HepG2 (cell line): ENCODE measurements around the gene SRSF1. TPM values are rescaled to one million over a fixed set of nuclear protein-coding genes. Genes with fewer than 3 reads are reported as not detected.

ENCODE experiments used
- ATF7-NPFF ChIP-seq: sonication (generic); formaldehyde crosslinking; IDR thresholded peaks from 2 replicates; pipeline ENCODE4 v1.8.1; 2023; ENCODE audit warnings: mild to moderate bottlenecking, low read depth, missing genetic modification reagents, moderate library complexity
- CEBPZ ChIP-seq: IDR thresholded peaks from 2 replicates; pipeline ENCODE4 v1.6.1; 2012; ENCODE audit warnings: low read length, improper control_type of control experiment
- CHD2 ChIP-seq: IDR thresholded peaks from 2 replicates; pipeline ENCODE4 v1.6.1; 2011; ENCODE audit warnings: low read depth, low read length, improper control_type of control experiment
- CHD4 ChIP-seq: fragments of 200-600 bp; sonication (generic); IDR thresholded peaks from 2 replicates; pipeline ENCODE4 v1.7.0; 2017; ENCODE audit warnings: mild to moderate bottlenecking, low read length, borderline replicate concordance
- DMAP1 ChIP-seq: IDR thresholded peaks from 2 replicates; pipeline ENCODE4 v1.6.1; 2016
- FIP1L1 ChIP-seq: fragments of 200-400 bp; formaldehyde crosslinking; IDR thresholded peaks from 2 replicates; pipeline ENCODE4 v1.6.1; 2018; ENCODE audit warnings: low read depth, mild to moderate bottlenecking, low read length, moderate library complexity, borderline replicate concordance; ENCODE audit not compliant: insufficient read depth
- IRX3 ChIP-seq: sonication (generic); formaldehyde crosslinking; IDR thresholded peaks from 2 replicates; pipeline ENCODE4 v1.8.1; 2023; ENCODE audit warnings: mild to moderate bottlenecking, low read depth, missing genetic modification reagents, borderline replicate concordance
- ISL2 ChIP-seq: sonication (generic); formaldehyde crosslinking; IDR thresholded peaks from 2 replicates; pipeline ENCODE4 v1.5.0; 2020; ENCODE audit warnings: missing genetic modification reagents
- TBL1XR1 ChIP-seq: fragments of 150-350 bp; IDR thresholded peaks from 2 replicates; pipeline ENCODE4 v1.6.1; 2014; ENCODE audit warnings: borderline replicate concordance, low read length; ENCODE audit not compliant: partially characterized antibody
- TSC22D2 ChIP-seq: sonication (generic); formaldehyde crosslinking; IDR thresholded peaks from 2 replicates; pipeline ENCODE4 v1.5.1; 2020; ENCODE audit warnings: missing genetic modification reagents, mild to moderate bottlenecking, borderline replicate concordance
- ZNF18 ChIP-seq: sonication (generic); formaldehyde crosslinking; IDR thresholded peaks from 2 replicates; pipeline ENCODE4 v1.8.0; 2022; ENCODE audit warnings: mild to moderate bottlenecking, missing genetic modification reagents; ENCODE audit not compliant: insufficient replicate concordance
- ZNF256 ChIP-seq: sonication (generic); formaldehyde crosslinking; conservative IDR thresholded peaks from 2 replicates; pipeline ENCODE4 v1.4.0; 2020; ENCODE audit warnings: missing genetic modification reagents
- ZNF264 ChIP-seq: sonication (generic); formaldehyde crosslinking; IDR thresholded peaks from 2 replicates; pipeline ENCODE4 v1.4.0; 2020; ENCODE audit warnings: missing genetic modification reagents
- ZNF276 ChIP-seq: sonication (generic); formaldehyde crosslinking; IDR thresholded peaks from 2 replicates; pipeline ENCODE4 v1.4.0; 2020; ENCODE audit warnings: mild to moderate bottlenecking, low read depth, missing genetic modification reagents
- ZNF510 ChIP-seq: sonication (generic); formaldehyde crosslinking; IDR thresholded peaks from 2 replicates; pipeline ENCODE4 v1.4.0; 2020; ENCODE audit warnings: low read depth, mild to moderate bottlenecking, missing genetic modification reagents
- ZNF543 ChIP-seq: sonication (generic); formaldehyde crosslinking; IDR thresholded peaks from 2 replicates; pipeline ENCODE4 v1.4.0; 2020; ENCODE audit warnings: mild to moderate bottlenecking, missing genetic modification reagents
- ZNF639 ChIP-seq: conservative IDR thresholded peaks from 2 replicates; pipeline ENCODE4 v1.6.1; 2018; ENCODE audit warnings: missing genetic modification reagents
- ZNF768 ChIP-seq: sonication (generic); formaldehyde crosslinking; IDR thresholded peaks from 2 replicates; pipeline ENCODE4 v1.4.0; 2020; ENCODE audit warnings: missing genetic modification reagents
- ZNF83 ChIP-seq: sonication (generic); formaldehyde crosslinking; IDR thresholded peaks from 2 replicates; pipeline ENCODE4 v1.4.0; 2020; ENCODE audit warnings: missing genetic modification reagents, mild to moderate bottlenecking, borderline replicate concordance
- polyA plus RNA-seq, 8 experiments: library from polyadenylated mRNA; depleted of rRNA in 3 of 8; stranded (reverse) in 7 of 8; unstranded in 1 of 8; fragments of >200 nt; fragmentation: Illumina TruSeq in 4 of 8; extraction: Trizol in 4 of 8; gene quantifications; 2 replicates each; pipeline versions ENCODE4 v1.2.1 to v1.2.3, GENCODE V29; 2011 to 2016; ENCODE audit warnings: low read depth in 4 of 8, missing spikeins in 1 of 8, mixed read lengths in 1 of 8; ENCODE audit not compliant: insufficient read depth in 1 of 8
- total RNA-seq, 5 experiments: library from RNA; depleted of rRNA; stranded (reverse); fragments of >200 nt; fragmentation: Illumina TruSeq; extraction: Trizol; gene quantifications; 2 replicates each; pipeline ENCODE4 v1.2.3, GENCODE V29; 2016; ENCODE audit warnings: low read depth in 1 of 5

SRSF1 gene
- total and polyA plus RNA-seq, 2 of the 13 experiments (the other 11 are each of a cell fraction or from before 2014, with no cell fraction given): 142 to 445 TPM

GRCh38 chr17:57987581-57988300, 19.3 kb downstream of the SRSF1 start, which contains the start of gene VEZF1 (continued):
- no peak for TF ChIP-seq ZNF18
- no peak; the same call in 1 of the 2 replicates for TF ChIP-seq TSC22D2 (CRISPR knock-in tag)
- peak; percentile 73 for TF ChIP-seq ZNF768 (CRISPR knock-in tag)
- TF ChIP-seq ZNF264: peak; percentile 73; the same call in 1 of the 2 replicates
- no peak for TF ChIP-seq CHD4
- 0 out of 2 replicates have a peak, but pooled peaks have one; percentile 38 for TF ChIP-seq IRX3
- TF ChIP-seq TBL1XR1: no peak
- TF ChIP-seq ZNF639 (CRISPR knock-in tag): peak; percentile 90
- peak; percentile 70 for TF ChIP-seq ISL2
- no peak for TF ChIP-seq CHD2
- peak; percentile 64 for TF ChIP-seq ZNF543 (CRISPR knock-in tag)
- TF ChIP-seq ZNF510 (CRISPR knock-in tag): no peak
- no peak; the same call in 1 of the 2 replicates for TF ChIP-seq ATF7-NPFF (CRISPR knock-in tag)
- TF ChIP-seq FIP1L1: 0 out of 2 replicates have a peak, but pooled peaks have one; percentile 21
- 0 out of 2 replicates have a peak, but pooled peaks have one; percentile 26 for TF ChIP-seq ZNF276 (CRISPR knock-in tag)
- TF ChIP-seq DMAP1 (CRISPR knock-in tag): no peak; the same call in 1 of the 2 replicates
- TF ChIP-seq ZNF256: 0 out of 2 replicates have a peak, but pooled peaks have one; percentile 58
- peak; percentile 60; the same call in 1 of the 2 replicates for TF ChIP-seq ZNF83 (CRISPR knock-in tag)
- TF ChIP-seq CEBPZ: no peak
